GM19438 (cell line): ENCODE results near the gene PLVAP.

Source experiments
- ATAC-seq: cut with Tn5 transposase; IDR thresholded peaks from one replicate; pipeline ENCODE4 v1.9.1; 2021; ENCODE audit warnings: low read depth; ENCODE audit not compliant: unreplicated experiment

Gene PLVAP

GRCh38 chr19:17336872-17337674, 40.1 kb downstream of the PLVAP start, which contains the start of gene GTPBP3:
Gene GTPBP3, plus strand, starts transcription at chr19:17337553. Its CDS starts 59 bp downstream, at chr19:17337612.
- peak; percentile 71 for ATAC-seq

- no peak for ATAC-seq
Measured at GRCh38 chr19:17335575-17335974, 41.6 kb downstream of the PLVAP start.

- peak; percentile 45 for ATAC-seq
Measured at GRCh38 chr19:17334414-17335409, 42.4 kb downstream of the PLVAP start, which contains the start of gene ANO8. Gene ANO8, minus strand, starts transcription at chr19:17334855. Its CDS starts 185 bp downstream, at chr19:17334670.

- no peak for ATAC-seq
Measured at GRCh38 chr19:17333611-17334413, 43.3 kb downstream of the PLVAP start.

- no peak for ATAC-seq
Measured at GRCh38 chr19:17332677-17333581, 44.2 kb downstream of the PLVAP start.

GRCh38 chr19:17332360-17332676, 44.8 kb downstream of the PLVAP start:
- no peak for ATAC-seq

GRCh38 chr19:17331045-17331558, 46.0 kb downstream of the PLVAP start:
- ATAC-seq, result no peak

- no peak for ATAC-seq
Measured at GRCh38 chr19:17330262-17331044, 46.7 kb downstream of the PLVAP start.

GRCh38 chr19:17329366-17330261, 47.5 kb downstream of the PLVAP start:
- no peak for ATAC-seq

GRCh38 chr19:17328517-17329365, 48.4 kb downstream of the PLVAP start:
- ATAC-seq, result no peak

GRCh38 chr19:17327654-17328516, 49.3 kb downstream of the PLVAP start:
- no peak for ATAC-seq

- ATAC-seq, result no peak
Measured at GRCh38 chr19:17327068-17327653, 50.0 kb downstream of the PLVAP start.

- no peak for ATAC-seq
Measured at GRCh38 chr19:17326595-17326966, 50.6 kb downstream of the PLVAP start.

- no peak for ATAC-seq
Measured at GRCh38 chr19:17325881-17326594, 51.1 kb downstream of the PLVAP start.

GRCh38 chr19:17325133-17325532, 52.0 kb downstream of the PLVAP start:
- no peak for ATAC-seq
